Stimulated activated CD8-positive, alpha-beta memory T cell treated with anti-CD3 and anti-CD28 coated beads, Interleukin-15, amount 100 ng/mL, for 24 hours (primary cell): ENCODE data around the gene CAMKK2.

Source experiments
- DNase-seq: peaks from one replicate; pipeline ENCODE4 v3.0.0-alpha.2; 2020; ENCODE audit warnings: low read depth

Gene CAMKK2

GRCh38 chr12:121191151-121191550 is 105.4 kb downstream of the CAMKK2 start:
- no peak for DNase-seq

GRCh38 chr12:121190523-121191031 is 105.9 kb downstream of the CAMKK2 start:
- no peak for DNase-seq

GRCh38 chr12:121189619-121190155 is 106.8 kb downstream of the CAMKK2 start:
- no peak for DNase-seq

- DNase-seq, result no peak
Measured at GRCh38 chr12:121189131-121189530, 107.4 kb downstream of the CAMKK2 start.

- no peak for DNase-seq
Measured at GRCh38 chr12:121188227-121188626, 108.3 kb downstream of the CAMKK2 start.
